ENCODE data around the gene TMPRSS11A. TPM values are rescaled to one million over a fixed set of nuclear protein-coding genes. Genes with fewer than 3 reads are reported as not detected.

The TMPRSS11A gene
- total and polyA plus RNA-seq, 2 experiments from 2014 or later, result not detected

- TF ChIP-seq ZNF462 (CRISPR knock-in tag; IDR thresholded peaks at IDR 0.05), result no peak
- no peak for TF ChIP-seq ZNF331 (CRISPR knock-in tag; IDR thresholded peaks at IDR 0.05; ENCODE audit: low read depth)
Observed at GRCh38 chr4:67874986-67875385, 88.3 kb downstream of the TMPRSS11A start (continued).

DNA sequence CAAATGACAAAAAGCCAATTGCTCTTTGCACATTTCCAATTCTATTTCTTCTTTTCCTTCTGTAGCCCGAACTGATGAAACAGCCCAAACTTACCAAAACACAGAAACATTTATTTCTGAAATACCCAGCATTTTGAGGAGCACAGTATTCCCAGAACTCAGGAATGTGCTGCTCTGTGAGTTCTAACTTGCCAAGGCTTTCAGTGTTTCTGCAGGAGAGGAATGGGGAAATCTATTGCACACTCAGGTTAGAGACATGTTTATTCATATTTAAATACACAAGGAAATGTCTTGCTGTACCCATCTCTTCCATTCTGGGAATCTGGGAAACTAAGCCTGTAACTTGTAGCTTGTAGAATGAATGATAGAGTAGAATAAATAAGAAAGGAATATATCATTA lies 90.2 kb downstream of the TMPRSS11A start:
- Histone ChIP-seq H3K27ac (ENCODE audit: low read depth) (no peak overlapping the region), H4K20me1 (replicated peaks; ENCODE audit: insufficient read depth) (no peaks in the 10 kb centered on the region), H2AFZ (no peak overlapping the region), H3K4me1 (ENCODE audit: insufficient read depth) (no peaks in the 10 kb centered on the region), H3K79me2 (replicated peaks; ENCODE audit: insufficient read depth) (no peaks in the 10 kb centered on the region), H3K36me3 (ENCODE audit: insufficient read depth) (no peaks in the 10 kb centered on the region), H3K27me3 (ENCODE audit: insufficient read depth) (no peaks in the 10 kb centered on the region), H3K9me2 (ENCODE audit: insufficient read depth) (no peaks in the 10 kb centered on the region), H3F3A (replicated peaks; ENCODE audit: low read depth) (no peaks in the 10 kb centered on the region), H3K4me3 (no peak overlapping the region), H3K4me2 (no peak overlapping the region)
- Mint-ChIP-seq H3K9me3 (no peaks in the 10 kb centered on the region), H3K27ac (no peak overlapping the region), H3K4me3 (no peak overlapping the region), H3K4me1 (peaks cover 3% of the 10 kb centered on the region; the same call in 2 of the 3 replicates), H3K36me3 (ENCODE audit: low read depth) (no peaks in the 10 kb centered on the region), H3K27me3 (ENCODE audit: insufficient read depth, low read depth, poor library complexity) (no peaks in the 10 kb centered on the region)
- ATAC-seq (no peak), DNase-seq (ENCODE audit: low spot score) (no peak)
- TF ChIP-seq EZH2phosphoT487 (IDR thresholded peaks at IDR 0.05; ENCODE audit: unreplicated experiment) (no peak), NANOG (IDR thresholded peaks at IDR 0.05; ENCODE audit: borderline replicate concordance) (no peak), CREB1 (CRISPR knock-in tag; IDR thresholded peaks at IDR 0.05; ENCODE audit: low read depth) (no peak), EZH2 (IDR thresholded peaks at IDR 0.05; ENCODE audit: low read depth, unreplicated experiment) (no peak), POLR2AphosphoS5 (IDR thresholded peaks at IDR 0.05; ENCODE audit: low read depth) (no peak), STAT1 (IDR thresholded peaks at IDR 0.05; ENCODE audit: unreplicated experiment) (no peak), JUNB (IDR thresholded peaks at IDR 0.05; ENCODE audit: unreplicated experiment) (no peak), ZNF331 (CRISPR knock-in tag; IDR thresholded peaks at IDR 0.05; ENCODE audit: low read depth) (no peak)
- TF ChIP-seq, protein P1, sequence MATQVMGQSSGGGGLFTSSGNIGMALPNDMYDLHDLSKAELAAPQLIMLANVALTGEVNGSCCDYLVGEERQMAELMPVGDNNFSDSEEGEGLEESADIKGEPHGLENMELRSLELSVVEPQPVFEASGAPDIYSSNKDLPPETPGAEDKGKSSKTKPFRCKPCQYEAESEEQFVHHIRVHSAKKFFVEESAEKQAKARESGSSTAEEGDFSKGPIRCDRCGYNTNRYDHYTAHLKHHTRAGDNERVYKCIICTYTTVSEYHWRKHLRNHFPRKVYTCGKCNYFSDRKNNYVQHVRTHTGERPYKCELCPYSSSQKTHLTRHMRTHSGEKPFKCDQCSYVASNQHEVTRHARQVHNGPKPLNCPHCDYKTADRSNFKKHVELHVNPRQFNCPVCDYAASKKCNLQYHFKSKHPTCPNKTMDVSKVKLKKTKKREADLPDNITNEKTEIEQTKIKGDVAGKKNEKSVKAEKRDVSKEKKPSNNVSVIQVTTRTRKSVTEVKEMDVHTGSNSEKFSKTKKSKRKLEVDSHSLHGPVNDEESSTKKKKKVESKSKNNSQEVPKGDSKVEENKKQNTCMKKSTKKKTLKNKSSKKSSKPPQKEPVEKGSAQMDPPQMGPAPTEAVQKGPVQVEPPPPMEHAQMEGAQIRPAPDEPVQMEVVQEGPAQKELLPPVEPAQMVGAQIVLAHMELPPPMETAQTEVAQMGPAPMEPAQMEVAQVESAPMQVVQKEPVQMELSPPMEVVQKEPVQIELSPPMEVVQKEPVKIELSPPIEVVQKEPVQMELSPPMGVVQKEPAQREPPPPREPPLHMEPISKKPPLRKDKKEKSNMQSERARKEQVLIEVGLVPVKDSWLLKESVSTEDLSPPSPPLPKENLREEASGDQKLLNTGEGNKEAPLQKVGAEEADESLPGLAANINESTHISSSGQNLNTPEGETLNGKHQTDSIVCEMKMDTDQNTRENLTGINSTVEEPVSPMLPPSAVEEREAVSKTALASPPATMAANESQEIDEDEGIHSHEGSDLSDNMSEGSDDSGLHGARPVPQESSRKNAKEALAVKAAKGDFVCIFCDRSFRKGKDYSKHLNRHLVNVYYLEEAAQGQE (IDR thresholded peaks at IDR 0.05; ENCODE audit: unreplicated experiment), result no peak
- TF ChIP-seq, protein P2, sequence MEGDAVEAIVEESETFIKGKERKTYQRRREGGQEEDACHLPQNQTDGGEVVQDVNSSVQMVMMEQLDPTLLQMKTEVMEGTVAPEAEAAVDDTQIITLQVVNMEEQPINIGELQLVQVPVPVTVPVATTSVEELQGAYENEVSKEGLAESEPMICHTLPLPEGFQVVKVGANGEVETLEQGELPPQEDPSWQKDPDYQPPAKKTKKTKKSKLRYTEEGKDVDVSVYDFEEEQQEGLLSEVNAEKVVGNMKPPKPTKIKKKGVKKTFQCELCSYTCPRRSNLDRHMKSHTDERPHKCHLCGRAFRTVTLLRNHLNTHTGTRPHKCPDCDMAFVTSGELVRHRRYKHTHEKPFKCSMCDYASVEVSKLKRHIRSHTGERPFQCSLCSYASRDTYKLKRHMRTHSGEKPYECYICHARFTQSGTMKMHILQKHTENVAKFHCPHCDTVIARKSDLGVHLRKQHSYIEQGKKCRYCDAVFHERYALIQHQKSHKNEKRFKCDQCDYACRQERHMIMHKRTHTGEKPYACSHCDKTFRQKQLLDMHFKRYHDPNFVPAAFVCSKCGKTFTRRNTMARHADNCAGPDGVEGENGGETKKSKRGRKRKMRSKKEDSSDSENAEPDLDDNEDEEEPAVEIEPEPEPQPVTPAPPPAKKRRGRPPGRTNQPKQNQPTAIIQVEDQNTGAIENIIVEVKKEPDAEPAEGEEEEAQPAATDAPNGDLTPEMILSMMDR (conservative IDR thresholded peaks at IDR 0.05; ENCODE audit: low read depth in 2 of 2), result no peak
